NCI-H1436 treated with DMSO at 0.1 percent for 48 hours (cell line): Measurements from ENCODE around the gene MAGEB4.

Experiments
- DNase-seq: peaks from one replicate; lab custom pipeline; 2025; lab: John Stamatoyannopoulos, UW

The MAGEB4 gene

GRCh38 chrX:30283456-30284200 lies 41.8 kb downstream of the MAGEB4 start:
- DNase-seq = no peak
